ENCODE data around the gene TMEM52.
"Not testable (repeated sequence)": the region's sequence is repeated elsewhere in the genome, so short reads cannot be mapped to it uniquely, and the experiment has no call there.

The TMEM52 gene

DNA sequence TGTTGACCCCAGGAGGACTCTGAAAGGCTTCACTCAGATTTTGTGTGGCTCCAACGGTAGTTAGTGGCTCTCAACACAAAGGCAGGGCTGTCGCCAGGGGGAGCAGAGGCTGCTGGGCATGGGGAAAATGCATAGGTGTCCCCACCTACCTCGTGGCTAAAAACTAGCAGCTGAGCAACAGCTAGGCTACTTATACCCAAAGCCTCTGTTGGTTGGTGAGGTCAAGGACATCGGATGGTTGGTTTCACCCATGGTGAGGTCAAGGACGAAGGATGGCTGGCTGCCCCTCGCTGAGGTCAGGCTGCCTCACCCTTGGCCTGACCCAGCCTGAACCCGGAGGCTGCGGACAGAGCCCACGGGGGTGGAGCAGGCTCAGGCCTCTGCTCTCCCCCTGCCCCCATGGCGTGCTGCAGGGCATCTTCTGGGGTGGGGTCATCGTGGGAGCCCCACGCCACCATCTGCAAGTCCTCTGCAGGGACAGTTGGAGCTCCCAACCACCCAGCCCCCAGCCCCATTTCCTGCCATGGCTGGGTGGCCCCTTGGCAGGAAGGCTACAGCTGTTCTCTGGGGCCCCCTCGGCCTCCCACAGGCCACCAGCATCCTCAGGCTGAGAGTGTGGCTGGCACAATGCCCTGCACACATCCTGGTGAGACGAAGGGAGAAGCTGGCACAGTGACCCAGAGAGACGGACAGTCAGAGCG is 19.7 kb downstream of the TMEM52 start:
- intact Hi-C loops (cut with DNase I), result no loop called here
- no peak for DNase-seq

DNA sequence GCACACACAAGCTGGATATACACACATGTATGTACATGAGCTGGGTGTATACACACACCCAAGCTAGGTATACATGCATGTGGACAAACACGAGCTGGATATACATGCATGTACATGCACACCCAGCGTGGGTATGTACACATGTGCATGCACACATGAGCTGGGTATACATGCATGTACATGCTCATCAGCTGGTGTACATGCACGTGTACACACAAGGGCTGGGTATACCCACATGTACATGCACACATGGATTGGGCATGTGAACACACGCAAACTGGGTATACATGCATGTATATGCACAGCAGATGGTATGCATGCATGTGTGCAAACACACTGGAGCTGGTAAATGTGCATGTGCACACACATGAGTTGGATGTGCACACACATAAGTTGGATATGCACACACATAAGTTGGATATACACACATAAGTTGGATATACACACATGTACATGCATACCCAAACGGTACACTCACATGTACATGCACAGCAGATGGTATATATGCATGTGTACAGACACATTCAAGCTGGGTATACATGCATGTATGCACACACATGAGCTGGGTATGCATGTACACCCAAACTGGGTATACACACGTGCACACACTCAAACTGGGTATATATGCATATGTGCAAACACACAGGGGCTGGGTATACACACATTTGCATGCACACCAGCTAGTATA is 20.7 kb downstream of the TMEM52 start:
- DNase-seq, result no peak
- intact Hi-C loops (cut with DNase I), result no loop called here

DNA sequence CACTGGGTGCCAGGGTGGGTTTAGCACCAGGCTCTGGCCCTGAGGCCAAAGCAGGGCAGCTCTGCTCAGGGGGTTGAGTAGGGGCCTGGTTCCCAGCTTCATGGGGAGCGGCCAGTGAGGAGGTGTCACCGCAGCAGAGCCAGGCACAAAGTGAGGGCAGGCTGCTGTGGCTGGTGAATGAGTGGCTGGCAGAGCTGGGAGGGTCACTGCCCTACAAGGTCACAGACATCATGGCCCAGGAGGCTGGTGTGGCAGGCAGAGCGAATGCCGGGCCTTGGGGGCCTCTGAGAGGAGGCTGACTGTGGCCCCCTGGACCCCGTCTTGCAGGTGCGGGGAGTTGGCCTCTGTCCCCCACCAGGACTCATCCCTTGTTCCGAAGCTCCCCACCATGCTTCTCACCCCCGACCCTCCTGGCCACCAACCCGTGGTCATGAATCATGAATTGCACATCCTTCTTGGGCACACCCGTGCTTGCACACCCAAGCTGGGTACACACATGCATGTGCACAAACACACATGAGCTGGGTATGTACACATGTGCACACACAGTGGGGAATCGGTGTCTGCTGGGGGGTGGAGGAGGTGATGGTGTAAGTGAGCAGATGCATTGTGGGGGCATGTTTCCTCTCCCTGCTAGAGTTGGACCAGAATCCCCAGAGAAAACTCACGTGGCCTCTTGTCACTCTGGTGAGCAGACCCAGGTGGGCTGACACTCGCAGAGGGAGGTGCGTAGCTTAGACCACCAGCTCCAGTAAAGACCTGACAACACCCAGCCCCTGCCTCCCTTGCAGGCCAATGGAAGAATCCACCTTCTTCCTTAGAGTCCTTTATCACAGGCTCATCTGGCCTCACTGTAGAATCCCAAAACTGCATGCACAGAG is 23.4 kb downstream of the TMEM52 start:
- intact Hi-C loops (cut with DNase I), result no loop called here
- no peak for DNase-seq

DNA sequence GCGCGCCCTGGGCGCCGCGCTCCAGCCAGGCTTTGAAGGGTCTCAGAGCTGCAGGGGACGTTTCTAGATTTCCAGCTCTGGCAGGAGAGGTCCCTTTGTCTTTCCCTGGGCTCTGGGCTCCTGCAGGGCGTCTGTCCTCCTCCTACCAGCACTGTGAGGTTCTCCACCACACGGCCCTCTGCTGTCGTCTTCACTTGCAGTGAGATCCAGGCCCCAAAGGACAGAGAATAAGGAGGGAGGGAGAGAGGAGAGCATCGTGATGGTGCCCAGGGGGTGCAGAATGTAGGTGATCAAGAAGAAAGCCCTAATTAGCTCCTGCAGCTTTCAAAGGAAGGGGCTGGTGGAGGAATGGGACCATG is 24.0 kb downstream of the TMEM52 start:
- intact Hi-C loops (cut with DNase I), result no loop called here
- no peak for DNase-seq

DNA sequence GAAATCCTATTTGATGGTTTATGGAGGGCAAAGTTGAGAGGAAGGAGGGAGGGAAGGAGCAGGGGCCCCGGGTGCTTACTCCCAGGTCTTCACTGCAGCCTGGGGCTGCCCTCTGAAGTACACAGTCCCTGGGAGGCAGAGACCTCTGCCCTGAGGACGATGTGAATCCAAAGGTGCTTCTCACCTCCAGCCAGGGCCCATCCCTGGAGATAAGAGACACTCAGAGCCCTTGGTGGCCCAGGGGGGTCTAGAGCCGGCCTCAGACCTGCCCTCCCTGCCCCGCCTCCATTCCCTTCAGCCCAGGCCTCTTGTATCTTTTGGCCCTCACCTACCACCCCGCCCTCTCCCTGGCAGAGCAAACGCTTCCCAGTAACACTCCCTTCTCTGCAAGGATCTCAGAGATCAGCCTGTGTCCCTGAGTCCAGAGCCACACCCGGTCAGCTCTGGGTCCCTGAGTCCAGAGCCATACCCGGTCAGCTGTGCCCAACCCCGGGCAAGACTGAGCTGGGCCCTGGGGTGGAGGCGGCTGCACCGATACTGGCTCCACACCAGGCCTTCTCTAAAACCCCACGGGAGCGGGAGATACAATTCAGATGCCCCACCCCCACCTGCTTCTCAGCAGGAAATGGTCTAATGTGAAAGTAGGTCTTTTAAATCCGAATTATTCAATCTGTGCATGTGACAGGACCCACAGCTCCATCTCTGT is 24.6 kb downstream of the TMEM52 start:
- DNase-seq, result peak in 1 of 10 donors; percentile 78
- intact Hi-C loops (cut with DNase I), result loop anchor here (5.0 kb wide), 1 partner anchor 37 kb away; no protein-coding TSS in a partner anchor

DNA sequence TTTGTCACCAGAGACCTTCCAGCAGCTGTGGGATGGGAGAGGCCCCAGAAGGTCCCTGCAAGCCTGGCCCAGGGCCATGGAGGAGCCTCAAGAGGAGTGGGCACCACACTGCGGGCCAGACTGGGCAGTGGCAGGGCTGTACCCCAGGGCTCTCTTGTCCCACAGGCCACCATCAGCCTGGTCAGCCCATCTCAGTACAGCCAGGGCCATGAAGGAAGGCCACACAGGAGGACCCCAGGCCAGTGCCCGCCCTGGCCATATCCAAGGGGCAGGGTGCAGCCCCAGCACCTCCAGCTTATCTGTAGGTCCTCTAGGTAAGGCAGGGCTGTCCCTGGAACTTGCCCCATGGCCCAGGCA is 25.1 kb downstream of the TMEM52 start:
- DNase-seq, result no peak
- intact Hi-C loops (cut with DNase I), result loop anchor here (5.0 kb wide), 1 partner anchor 37 kb away; no protein-coding TSS in a partner anchor

DNA sequence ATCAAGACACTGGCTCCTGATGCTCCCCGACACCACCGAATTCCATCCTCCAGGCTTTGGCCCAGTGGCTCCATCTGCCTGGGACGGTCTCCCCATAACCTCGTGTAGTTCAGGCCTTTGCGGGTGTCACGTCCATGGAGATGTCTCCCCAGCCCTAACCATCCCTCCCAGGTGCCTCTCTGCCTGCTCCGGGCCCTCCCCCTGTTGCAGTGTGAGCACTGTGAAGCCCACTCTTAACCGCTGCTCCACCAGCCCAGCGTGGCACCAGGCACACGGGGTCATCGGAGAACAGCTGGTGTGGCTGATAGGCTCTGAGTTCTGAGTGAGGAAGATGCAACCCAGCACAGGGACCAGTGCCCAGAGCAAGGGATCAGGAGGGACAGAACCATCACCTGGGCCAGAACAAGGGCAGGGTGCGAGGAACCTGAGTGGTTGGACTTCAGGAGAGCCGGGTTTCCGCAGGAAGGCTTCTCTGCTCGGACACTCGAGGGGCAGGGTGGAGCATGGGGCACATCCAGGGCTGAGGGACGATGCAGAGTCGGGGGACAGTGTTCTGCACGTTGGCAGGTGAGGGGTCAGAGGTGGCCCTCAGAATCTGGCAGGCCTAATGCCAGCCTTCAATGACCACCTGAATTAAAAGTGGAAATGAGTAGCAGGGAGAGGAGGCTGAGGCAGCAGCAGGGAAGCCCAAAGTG is 25.6 kb downstream of the TMEM52 start:
- DNase-seq, result peak in 1 of 10 donors; percentile 79
- intact Hi-C loops (cut with DNase I), result loop anchor here (5.0 kb wide), 1 partner anchor 36 kb away; no protein-coding TSS in a partner anchor

DNA sequence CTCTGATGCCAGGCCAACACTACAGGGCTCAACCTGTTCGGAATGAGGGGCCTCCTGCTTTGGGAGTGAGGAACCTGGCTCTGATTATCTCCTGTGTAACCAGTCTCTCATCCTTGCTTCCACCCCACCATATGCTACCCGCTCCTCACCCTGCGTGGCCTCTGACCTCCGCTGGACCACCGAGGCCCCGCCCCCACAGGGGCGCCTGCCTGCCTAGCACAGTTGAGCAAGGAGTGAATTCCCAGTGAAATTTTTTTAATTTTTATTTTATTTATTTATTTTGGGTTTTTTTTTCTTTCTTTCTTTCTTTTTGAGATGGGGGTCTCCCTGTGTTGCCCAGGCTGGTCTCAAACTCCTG is 26.3 kb downstream of the TMEM52 start:
- intact Hi-C loops (cut with DNase I), result loop anchor here (5.0 kb wide), 1 partner anchor 35 kb away; no protein-coding TSS in a partner anchor

DNA sequence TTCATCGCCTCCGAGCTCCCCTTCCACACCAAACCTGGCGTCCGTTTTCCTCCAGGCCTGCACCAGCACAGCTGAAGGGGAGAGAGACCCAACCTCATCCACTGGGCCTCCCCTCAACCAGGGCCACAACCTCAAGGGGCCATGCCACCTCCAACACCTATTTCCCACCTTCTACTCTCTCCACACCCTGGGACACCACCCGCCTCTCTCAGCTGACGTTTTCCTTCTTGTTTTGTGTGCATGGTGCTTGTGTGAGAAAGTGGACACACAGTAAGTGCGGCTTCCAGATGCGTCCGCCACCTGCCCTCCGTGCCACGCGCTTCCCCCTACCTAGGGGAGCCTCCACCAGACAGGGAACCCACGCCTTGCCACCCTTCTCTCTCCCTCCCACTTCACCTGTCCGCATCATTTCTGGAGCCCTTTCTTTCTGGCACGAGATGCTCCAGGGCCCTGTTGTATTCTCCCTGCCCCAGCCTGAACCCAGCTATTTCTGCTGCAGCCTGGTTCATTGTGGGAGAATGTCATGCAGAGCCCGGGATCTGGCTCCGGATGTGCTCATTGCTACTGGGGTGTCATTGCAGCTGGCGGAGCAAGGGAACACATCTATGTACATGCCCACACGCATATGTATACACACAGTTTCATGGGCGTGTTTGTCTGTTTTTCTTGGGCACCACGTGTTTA is 26.9 kb downstream of the TMEM52 start:
- intact Hi-C loops (cut with DNase I), result loop anchor here (5.0 kb wide), 1 partner anchor 35 kb away; no protein-coding TSS in a partner anchor
- peak in 2 of 10 donors; percentile 79 to 80 for DNase-seq

More for the DNA sequence above, 26.3 kb downstream of the TMEM52 start:
- no peak for DNase-seq

DNA sequence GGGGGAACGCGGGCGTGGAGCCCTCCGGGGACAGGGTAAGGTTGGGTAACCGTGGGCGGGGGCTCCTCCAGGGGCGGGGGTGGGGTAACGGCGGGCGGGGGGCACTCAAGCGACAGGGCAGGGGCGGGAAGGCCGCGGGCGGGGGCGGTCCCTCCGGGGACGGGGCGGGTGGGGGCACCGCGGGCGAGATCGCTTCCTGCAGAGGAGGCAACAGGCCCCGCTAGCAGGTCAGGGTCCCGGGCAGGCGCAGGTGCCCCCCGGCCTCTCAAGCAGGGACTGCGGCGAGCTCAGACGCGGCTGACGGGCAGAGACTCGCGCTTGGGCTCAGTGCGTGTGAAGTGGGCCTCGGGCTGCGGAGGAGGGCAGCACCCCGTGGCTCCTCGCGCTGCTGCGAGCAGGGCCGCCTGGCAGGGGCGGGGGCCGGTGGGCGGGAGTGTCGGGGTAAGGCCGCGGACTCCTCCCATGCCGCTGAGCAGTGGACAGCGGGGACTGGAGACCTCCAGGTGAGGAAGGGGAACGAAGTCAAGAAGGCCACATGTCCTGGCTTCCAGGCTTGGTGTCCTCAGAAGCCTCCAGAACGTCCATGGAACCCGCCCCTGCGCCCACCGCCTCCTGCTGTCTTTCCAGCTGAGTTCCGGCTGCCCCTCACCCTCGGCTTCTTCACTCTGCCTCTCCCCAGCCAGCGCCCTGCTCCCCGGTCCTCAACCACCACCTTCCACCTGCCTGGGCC is 27.6 kb downstream of the TMEM52 start:
- peak in 7 of 10 donors; percentile 34 to 90 (median 72) for DNase-seq
- intact Hi-C loops (cut with DNase I), result loop anchor here (2.0 to 5.0 kb wide), 3 partner anchors 17 to 113 kb away; partner anchors contain the start of gene NADK

DNA sequence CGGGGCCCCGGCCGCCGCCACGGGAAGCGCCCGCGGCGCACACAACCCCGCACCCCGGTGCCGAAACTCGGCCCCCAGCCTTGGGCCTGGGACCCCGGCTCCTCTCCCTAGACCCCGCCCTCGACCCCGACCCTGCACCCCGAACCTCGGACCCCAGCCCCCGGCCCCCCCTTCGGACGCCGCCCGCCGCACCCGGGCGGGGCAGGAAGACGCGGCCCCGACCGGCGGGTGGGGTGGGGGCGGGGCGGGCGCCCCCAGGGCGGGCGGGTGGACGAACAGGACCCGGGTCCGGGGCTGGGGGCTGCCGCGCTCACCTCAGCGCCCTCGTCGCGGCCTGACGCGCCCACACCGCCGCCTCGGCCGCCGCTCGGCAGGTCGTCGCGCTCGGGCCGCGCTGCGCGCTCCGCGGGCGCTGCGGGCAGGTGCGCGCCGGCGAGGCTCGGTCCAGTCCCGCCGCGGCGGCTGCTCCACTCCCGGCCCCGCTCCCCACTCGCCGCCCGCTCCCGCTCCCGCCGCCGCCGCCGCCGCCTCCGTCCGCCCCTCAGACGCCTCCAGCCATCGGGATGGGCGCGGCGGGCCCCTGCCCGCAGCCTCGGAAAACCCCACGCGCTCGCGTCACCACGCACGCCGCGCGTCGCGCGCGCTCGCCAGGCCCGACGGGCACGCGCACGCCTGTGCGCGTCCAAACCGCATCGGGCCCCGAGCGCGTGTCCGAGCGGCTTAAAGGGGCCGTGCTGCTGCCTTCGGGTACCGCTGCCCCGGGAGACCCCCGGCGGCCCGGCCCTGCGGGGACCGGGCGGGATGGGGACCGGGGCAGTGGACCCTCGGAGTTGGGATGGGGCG is 28.4 kb downstream of the TMEM52 start, which contains the start of gene GNB1:
GNB1 (minus strand) TSS at position 582 of the 843 bp plus-strand sequence. CDS start 65,634 bp downstream, outside the sequence.
- peak; percentile 74 to 98 (median 83) for DNase-seq
- intact Hi-C loops (cut with DNase I), result loop anchor here (2.0 to 5.0 kb wide), 3 partner anchors 18 to 112 kb away; partner anchors contain the start of gene NADK

DNA sequence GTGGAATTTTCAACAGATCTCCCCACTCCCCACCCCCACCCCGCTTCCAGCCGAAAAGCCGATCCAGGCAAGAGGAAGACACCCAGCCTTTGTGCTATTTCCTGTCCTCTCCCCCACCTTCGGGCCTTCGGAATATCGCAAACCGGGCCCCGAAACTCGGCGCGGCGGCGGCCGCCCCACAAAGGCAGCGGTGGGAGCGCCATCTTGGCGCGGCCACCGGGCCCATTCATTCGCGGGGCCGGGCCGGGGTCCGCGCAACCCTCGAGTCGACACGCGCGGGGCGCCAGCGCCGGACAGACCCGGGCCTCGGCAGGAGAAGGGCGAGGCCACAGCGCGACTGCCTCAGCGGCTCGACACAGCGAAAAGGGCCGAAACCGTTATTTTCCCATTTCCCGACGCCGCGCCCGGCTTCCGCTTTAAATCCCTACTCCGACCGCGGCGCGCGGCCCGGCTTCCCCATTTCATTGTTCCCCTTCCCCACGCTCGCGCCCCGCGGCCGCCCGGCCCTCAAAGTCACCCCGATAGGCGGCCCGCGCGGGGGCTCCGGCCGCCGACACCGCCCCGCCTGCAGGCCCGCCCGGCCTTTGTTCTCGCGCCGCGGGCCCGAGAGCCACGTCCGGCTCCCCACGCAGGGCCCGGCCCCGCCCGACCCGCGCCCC is 29.1 kb downstream of the TMEM52 start:
- DNase-seq, result peak in 7 of 10 donors; percentile 21 to 89 (median 52)
- intact Hi-C loops (cut with DNase I), result loop anchor here (2.0 to 5.0 kb wide), 3 partner anchors 19 to 111 kb away; partner anchors contain the start of gene NADK

DNA sequence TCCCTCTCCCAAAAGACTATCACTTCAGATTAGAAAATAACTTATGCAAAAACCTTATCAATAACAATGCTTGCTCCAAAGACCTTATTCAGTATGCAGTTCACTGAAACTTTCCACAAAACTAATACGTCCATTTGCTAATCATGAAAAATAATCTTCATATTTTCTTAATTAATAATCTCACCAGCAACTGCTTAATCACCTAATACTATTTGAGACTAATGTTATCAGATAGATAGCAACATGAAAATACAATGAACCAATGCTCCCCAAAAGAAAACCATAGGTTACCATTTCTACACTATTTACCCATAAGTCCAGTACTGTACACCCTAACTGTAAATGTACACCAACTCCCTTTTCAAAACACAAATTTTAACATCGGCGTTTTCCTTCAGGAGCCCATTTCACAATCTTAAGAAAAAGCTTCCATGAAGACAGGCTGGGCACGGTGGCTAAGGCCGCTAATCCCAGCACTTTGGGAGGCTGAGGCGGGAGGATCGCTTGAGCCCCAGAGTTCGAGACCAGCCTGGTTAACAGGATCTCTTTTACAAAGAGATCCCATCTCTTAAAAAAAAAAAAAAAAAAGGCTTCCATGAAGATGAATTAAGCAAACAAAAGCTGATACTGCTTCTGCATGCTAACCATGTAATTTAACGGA is 29.9 kb downstream of the TMEM52 start:
- peak in 1 of 10 donors; percentile 9 for DNase-seq
- intact Hi-C loops (cut with DNase I), result no loop called here

DNA sequence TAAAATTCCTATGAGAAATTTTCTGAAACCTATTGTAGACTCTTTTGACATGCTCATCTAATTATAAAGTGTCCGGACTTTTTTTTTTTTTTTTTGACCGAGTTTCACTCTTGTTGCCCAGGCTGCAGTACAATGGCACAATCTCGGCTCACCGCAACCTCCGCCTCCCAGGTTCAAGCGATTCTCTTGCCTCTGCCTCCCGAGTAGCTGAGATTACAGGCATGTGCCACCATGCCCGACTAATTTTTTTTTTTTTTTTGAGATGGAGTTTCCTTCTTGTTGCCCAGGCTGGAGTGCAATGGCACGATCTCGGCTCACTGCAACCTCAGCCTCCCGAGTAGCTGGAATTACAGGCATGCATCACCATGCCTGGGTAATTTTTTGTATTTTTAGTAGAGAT is 35.2 kb downstream of the TMEM52 start:
- intact Hi-C loops (cut with DNase I), result not testable (repeated sequence)
- peak in 1 of 10 donors; percentile 8 for DNase-seq

DNA sequence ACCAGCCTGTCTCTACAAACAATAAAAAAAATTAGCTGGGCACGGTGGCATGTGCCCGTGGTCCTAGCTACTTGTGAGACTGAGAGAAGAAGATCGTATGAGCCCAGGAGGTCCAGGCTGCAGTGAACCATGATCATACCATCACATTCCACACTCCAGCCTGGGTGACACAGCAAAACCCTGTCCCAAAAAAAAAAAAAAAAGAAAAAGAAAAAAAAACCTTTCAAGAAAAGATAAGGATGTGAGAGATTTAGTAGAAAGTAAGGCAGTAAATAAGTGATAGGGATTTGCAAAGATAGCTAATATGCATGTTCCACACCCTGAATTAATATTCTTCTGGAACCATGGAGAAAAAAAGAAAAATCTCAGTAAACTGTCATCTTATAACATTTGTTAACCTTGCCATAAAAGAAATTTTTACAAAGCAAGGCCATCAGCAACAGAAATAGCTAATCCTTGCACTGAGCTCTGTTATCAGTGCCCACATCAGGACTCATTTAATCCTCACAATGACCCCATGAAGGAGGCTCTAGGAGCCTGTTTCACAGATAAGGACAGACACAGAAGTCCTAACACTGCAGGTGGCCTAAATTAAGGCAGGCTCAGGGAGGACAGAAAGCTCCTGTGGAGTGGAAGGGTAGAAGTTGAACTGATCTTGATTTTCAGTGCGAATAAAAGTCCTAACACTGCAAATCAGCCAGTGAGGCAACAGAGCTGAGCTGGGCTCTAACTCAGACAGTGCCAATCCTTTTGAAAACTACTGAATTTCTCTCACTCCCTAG is 35.8 kb downstream of the TMEM52 start:
- intact Hi-C loops (cut with DNase I), result no loop called here
- DNase-seq, result peak in 1 of 10 donors; percentile 8

All from posterior cingulate gyrus (tissue), 11 donors.